Glomerular visceral epithelial cell (primary cell): ENCODE measurements around the gene NALCN.

Experiments used
- DNase-seq: peaks from one replicate; pipeline ENCODE4 v3.0.0-alpha.2; 2016; ENCODE audit errors: extremely low spot score

Gene NALCN

GRCh38 chr13:101025925-101026324 lies 390.4 kb downstream of the NALCN start:
- no peak for DNase-seq

DNA sequence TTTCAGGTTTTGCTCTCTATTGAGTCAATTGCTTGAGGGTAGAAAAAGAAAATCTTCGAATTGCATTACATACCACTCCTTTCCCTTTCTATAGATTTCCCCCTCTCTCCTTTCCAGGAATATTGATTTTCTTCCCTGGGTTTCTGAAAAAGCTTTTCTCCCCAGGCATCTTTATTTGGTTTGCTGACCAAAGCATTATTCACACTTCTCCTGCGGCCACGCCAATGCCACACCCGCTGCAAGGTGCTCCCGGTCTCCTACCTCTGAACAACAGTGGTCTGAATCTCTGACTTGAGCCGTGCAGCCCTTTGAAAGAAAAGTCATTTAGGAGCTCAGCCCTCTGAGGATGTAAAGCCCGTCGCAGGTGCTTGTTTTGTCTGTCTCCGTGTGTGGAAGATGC lies 390.8 kb downstream of the NALCN start:
- DNase-seq, result no peak

- peak; percentile 89 for DNase-seq
Observed at GRCh38 chr13:101019126-101019525, 397.2 kb downstream of the NALCN start.

DNA sequence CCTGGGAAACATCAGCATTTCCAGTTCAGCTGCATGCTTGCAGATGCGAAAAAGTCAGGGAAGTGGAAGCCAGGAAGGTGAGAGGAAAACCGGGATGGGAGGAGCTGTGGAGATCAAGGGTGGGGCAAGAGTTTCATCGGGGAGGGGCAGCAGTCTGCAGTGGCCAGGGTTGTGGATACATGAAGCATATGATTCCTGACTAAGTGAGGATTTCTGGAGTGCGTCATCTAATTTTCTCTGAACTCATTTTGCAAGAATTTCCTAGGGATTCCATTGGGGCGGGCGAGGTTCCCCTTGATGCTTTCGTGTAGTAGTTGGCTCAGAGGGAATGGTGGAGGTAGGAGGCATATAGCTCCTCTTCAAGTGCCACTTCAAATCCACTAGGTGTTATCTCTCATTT lies 397.6 kb downstream of the NALCN start:
- peak; percentile 90 for DNase-seq

- DNase-seq, result no peak
Observed at GRCh38 chr13:101017123-101017872, 399.0 kb downstream of the NALCN start.

DNA sequence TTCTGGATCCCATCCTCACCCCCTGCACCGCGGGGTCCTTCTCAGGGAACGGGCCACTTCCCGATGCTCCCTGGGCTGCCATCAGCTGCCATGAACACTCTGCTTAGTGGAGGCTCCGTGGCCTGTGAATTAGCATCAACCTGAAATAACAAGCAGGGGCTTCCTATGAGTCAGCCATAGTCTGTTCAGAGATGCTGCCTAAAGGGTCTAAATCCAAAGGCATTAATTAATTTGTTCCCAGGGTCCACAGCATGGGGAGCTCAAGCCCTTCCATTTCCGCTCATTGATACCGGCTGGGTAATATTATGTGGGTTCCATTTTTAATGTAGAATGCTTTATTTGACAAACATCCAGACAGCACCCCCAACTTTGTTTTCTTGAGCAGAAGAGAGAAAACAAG lies 399.8 kb downstream of the NALCN start:
- no peak for DNase-seq

- DNase-seq, result peak; percentile 5
Observed at GRCh38 chr13:101013245-101013644, 403.1 kb downstream of the NALCN start.

- no peak for DNase-seq
Observed at GRCh38 chr13:101010100-101010499, 406.2 kb downstream of the NALCN start.

DNA sequence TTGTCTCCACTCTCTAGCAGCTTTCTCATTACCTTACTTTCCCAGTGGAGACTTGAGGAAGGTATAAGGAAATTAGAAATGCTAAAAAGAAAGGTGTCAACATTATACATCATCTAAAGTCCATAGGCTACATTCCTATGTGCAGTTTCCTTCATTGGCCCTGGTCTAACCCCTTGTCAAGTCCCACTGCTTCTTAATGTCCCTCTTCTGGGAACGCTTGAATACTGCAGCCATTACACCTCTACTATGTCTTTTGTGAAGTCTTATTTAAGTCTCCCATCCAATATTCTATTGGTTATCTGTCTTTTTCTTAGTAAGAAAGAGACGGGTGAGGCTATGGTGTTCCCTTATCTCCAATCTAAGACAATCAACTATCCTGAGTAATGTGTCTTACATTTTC lies 409.1 kb downstream of the NALCN start:
- DNase-seq, result no peak
